Muscle of leg (tissue), 11 donors: ENCODE measurements around the gene LMO1. TPM values are rescaled to one million over a fixed set of nuclear protein-coding genes. Genes with fewer than 3 reads are reported as not detected.

Experiments used
- DNase-seq: peaks from one replicate; pipeline ENCODE4 v3.0.0; 2013
- H3K27ac ChIP-seq: one replicate; pipeline ENCODE4 v1.5.1; 2013; ENCODE audit warnings: mild to moderate bottlenecking, low read length, control low read depth
- H3K27me3 ChIP-seq: one replicate; pipeline ENCODE4 v1.6.1; 2013; ENCODE audit warnings: low read length; ENCODE audit not compliant: control insufficient read depth, insufficient read depth
- H3K36me3 ChIP-seq: one replicate; pipeline ENCODE4 v1.6.1; 2013; ENCODE audit warnings: low read length; ENCODE audit not compliant: control insufficient read depth, insufficient read depth
- H3K4me1 ChIP-seq: one replicate; pipeline ENCODE4 v1.6.1; 2013; ENCODE audit warnings: low read length; ENCODE audit not compliant: control insufficient read depth, insufficient read depth
- H3K4me3 ChIP-seq: one replicate; pipeline ENCODE4 v1.5.1; 2013; ENCODE audit warnings: low read length, control low read depth
- H3K9me3 ChIP-seq: replicated peaks from 2 replicates; pipeline ENCODE4 v1.6.1; 2013; ENCODE audit warnings: low read depth, low read length; ENCODE audit not compliant: control insufficient read depth
- WGBS: methylation state at CpG from one replicate; pipeline ENCODE4 v1.1.5; 2013; ENCODE audit warnings: missing lambda C conversion rate; ENCODE audit not compliant: insufficient coverage; 5-methylcytosine and 5-hydroxymethylcytosine counted together
- polyA plus RNA-seq, 8 donors: library from polyadenylated mRNA; unstranded; fragments of 120-200 nt; gene quantifications; one replicate each; pipeline versions ENCODE4 v1.2.1 to v1.2.3, GENCODE V29; 2013; ENCODE audit warnings: inconsistent platforms in 1 of 8, low replicate concordance in 1 of 8; ENCODE audit not compliant: insufficient read length in 8 of 8, insufficient read depth in 1 of 8
- total RNA-seq: library from RNA; stranded (reverse); fragments of 120-200 nt; gene quantifications from one replicate; pipeline ENCODE4 v1.2.4, GENCODE V29; 2013

The LMO1 gene
- total and polyA plus RNA-seq, 9 donors, result 0.59 to 3.4 (median 2.0) TPM

- no peaks in the 10 kb centered on the region for H3K36me3 ChIP-seq
- no peak for DNase-seq
- H3K27ac ChIP-seq, result no peak overlapping the region
- peaks cover 26% of the 10 kb centered on the region for H3K4me1 ChIP-seq
- H3K4me3 ChIP-seq, result no peak overlapping the region
- 87% methylated on average over 6 of the region's 11 CpGs for WGBS
- H3K9me3 ChIP-seq, result no peaks in the 10 kb centered on the region
- peaks cover 84% of the 10 kb centered on the region for H3K27me3 ChIP-seq
These were observed 2.9 kb upstream of the LMO1 start for GRCh38 chr11:8266246-8267241.

DNA sequence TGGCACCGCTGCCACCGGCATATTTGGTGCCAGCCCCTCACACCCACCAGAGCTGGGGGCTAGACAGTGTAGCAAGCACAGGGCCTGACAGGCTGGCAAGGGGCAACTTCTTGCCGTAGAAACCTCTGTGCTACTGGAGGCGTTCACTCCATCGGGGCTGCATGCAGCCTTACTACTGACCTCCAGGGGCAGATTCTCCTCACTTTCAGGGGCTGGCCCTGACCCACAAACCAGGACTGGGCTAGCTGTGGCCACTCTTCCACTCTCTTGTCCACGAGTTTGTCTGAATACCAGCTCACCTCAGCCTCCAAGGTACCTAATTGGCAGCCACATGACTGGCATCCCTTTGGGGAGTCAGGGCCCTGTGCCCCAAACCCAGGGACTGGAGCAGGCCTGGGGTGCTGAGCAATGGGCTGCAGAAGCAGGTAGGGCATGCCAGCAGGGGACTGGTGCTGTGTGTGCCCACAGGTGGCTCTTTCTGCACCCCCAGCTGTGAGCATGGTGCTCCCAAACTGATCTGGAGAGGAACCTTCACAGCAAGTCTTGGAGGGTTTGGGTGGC is 2.1 kb upstream of the LMO1 start:
- DNase-seq, result no peak

GRCh38 chr11:8263109-8263768 is 439 bp downstream of the LMO1 start:
- H3K4me1 ChIP-seq, result peaks cover 37% of the 10 kb centered on the region
- peaks cover 71% of the 10 kb centered on the region for H3K27me3 ChIP-seq
- no peak overlapping the region for H3K27ac ChIP-seq
- 0% methylated on average over 40 of the region's 53 CpGs for WGBS
- no peaks in the 10 kb centered on the region for H3K9me3 ChIP-seq
- peak overlapping the region; percentile 25 for H3K4me3 ChIP-seq
- no peaks in the 10 kb centered on the region for H3K36me3 ChIP-seq
- DNase-seq, result no peak

More for the DNA sequence above, 2.1 kb upstream of the LMO1 start:
- WGBS, result 35% methylated on average over 5 of the region's 6 CpGs
- Histone ChIP-seq H3K4me1 (peaks cover 26% of the 10 kb centered on the region), H3K36me3 (no peaks in the 10 kb centered on the region), H3K27me3 (peaks cover 87% of the 10 kb centered on the region), H3K9me3 (no peaks in the 10 kb centered on the region), H3K27ac (no peak overlapping the region), H3K4me3 (no peak overlapping the region)

DNA sequence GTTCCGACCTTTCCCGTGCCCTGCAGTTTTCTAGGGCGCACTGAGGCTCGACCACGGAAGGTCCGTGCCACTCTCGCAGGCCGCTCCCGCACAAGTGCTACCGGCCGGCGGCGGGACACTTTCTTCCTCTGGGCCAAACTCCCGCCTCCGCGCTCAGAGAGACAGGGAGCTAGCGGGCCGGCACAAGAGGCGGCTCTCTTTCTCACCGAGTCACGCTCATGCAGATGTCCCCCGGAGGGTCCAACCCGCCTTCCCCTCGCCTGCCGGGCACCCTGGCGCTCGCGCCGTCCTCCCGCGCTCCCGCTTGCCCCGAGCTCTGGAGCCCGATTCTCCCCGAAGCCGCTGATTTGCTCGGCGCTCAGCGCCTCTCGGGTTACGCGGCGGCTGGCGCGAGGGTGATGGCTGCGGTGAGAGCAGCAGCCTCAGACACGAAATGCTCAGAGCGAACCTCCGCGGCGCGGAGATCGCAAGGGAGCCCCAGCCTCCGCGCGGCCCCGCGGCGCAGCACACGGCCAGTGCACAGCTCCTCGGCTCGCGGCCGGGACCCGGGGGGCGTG is 1.0 kb downstream of the LMO1 start:
- Histone ChIP-seq H3K4me3 (peak overlapping the region; percentile 49), H3K27ac (peak overlapping the region; percentile 47), H3K4me1 (peaks cover 41% of the 10 kb centered on the region), H3K27me3 (peaks cover 65% of the 10 kb centered on the region), H3K9me3 (no peaks in the 10 kb centered on the region), H3K36me3 (no peaks in the 10 kb centered on the region)
- WGBS, result under 1% methylated on average over 66 of the region's 66 CpGs
- DNase-seq, result peak; percentile 75

DNA sequence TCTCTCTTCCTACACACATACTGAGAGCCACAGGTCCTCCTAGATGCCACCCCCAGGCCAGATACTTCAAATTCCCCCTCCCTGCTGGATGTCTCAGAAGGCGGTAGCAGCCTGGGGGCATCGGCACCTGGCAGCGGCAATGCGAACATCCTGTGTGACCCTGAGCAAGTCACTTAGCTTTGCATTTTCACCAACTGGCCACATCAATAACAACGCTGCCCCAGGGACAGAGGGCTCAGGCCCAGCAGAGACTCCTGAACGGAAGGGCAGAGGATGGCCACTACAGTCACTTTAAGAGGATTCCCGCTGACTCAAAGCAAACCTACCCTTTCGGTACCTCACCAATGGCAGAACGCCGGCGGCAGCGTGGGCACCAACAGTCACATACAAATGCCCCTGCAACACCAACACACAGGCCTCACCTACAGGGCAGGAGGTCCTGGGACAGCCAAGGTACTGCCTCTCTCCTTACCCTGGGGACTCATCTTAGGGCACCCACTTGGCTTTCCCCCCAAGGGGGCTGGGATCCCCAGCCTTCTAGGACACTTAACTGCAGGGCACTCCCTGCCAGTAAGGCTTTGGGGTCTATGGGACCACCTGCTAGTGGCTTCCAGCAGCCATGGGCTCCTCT is 1.6 kb downstream of the LMO1 start:
- Histone ChIP-seq H3K4me3 (peak overlapping the region; percentile 49), H3K27ac (no peak overlapping the region), H3K4me1 (peaks cover 41% of the 10 kb centered on the region), H3K27me3 (peaks cover 59% of the 10 kb centered on the region), H3K9me3 (no peaks in the 10 kb centered on the region), H3K36me3 (no peaks in the 10 kb centered on the region)
- WGBS, result 74% methylated on average over 12 of the region's 12 CpGs
- no peak for DNase-seq

GRCh38 chr11:8261291-8261690 is 2.4 kb downstream of the LMO1 start:
- no peak overlapping the region for H3K4me3 ChIP-seq
- H3K27me3 ChIP-seq, result peaks cover 52% of the 10 kb centered on the region
- H3K36me3 ChIP-seq, result no peaks in the 10 kb centered on the region
- peaks cover 41% of the 10 kb centered on the region for H3K4me1 ChIP-seq
- H3K9me3 ChIP-seq, result no peaks in the 10 kb centered on the region
- no peak for DNase-seq
- no CpG with 5 or more reads among the region's 2 CpGs for WGBS
- H3K27ac ChIP-seq, result no peak overlapping the region

GRCh38 chr11:8260202-8260966 is 3.3 kb downstream of the LMO1 start:
- Histone ChIP-seq H3K4me3 (no peak overlapping the region), H3K4me1 (peaks cover 41% of the 10 kb centered on the region), H3K36me3 (no peaks in the 10 kb centered on the region), H3K9me3 (no peaks in the 10 kb centered on the region), H3K27me3 (peaks cover 43% of the 10 kb centered on the region), H3K27ac (no peak overlapping the region)
- DNase-seq, result no peak
- WGBS, result 80% methylated on average over 12 of the region's 20 CpGs

DNA sequence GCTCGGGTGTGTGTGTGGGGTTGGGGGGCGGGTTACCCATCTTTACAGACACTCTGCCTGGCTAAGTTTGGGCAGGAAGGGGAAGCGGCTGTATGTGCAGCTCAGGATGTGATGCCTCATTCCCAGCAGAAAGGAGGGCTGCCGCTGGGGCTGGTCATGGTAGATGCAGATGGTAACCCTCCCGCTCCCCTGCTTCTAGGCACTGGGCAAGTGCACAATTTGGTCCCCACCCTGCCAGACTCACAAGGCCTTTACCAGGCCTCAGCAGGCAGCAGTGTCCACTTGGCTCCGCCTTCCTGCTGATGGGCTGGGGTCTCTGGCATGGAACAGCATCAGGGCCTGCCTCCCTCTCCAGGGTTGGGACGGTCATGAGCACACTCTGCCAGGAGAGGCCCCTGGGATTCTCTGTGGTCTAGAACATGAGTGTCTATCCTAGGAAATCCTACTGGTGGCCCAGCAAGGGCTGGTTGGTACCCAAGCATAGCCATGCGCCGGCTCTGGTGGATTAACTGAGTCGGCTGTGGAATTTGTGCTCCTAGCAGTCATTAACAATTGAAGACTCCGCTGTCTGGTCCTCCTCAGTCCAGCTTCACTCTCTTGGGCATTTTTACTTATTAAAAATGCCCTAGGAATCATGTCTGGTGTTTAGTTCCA is 4.2 kb downstream of the LMO1 start:
- no peaks in the 10 kb centered on the region for H3K36me3 ChIP-seq
- no peaks in the 10 kb centered on the region for H3K9me3 ChIP-seq
- 77% methylated on average over 6 of the region's 11 CpGs for WGBS
- DNase-seq, result no peak
- H3K27me3 ChIP-seq, result peaks cover 35% of the 10 kb centered on the region
- no peak overlapping the region for H3K4me3 ChIP-seq
- H3K27ac ChIP-seq, result peak overlapping the region; percentile 15
- H3K4me1 ChIP-seq, result peaks cover 41% of the 10 kb centered on the region

DNA sequence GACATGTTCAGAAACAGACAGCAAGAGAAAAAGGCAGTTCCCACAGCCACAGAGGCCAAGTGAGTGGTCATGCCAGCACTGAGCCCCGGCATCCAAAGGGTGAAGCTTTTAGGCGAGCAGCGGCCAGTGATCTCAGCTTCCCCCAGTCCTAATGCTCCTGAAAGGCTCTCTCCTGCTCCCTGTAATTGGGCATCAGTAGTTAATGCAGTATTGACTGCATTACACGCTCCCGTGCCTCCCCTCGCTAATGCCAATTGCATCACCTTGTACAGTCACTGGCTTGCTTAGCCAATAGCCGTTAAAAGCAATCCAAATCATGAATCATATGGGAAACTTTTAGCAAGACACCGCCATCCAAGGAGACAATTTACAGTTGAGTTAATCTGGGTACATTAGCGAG is 4.9 kb downstream of the LMO1 start:
- Histone ChIP-seq H3K27ac (peak overlapping the region; percentile 15), H3K9me3 (no peaks in the 10 kb centered on the region), H3K4me1 (peaks cover 37% of the 10 kb centered on the region), H3K27me3 (peaks cover 28% of the 10 kb centered on the region), H3K36me3 (no peaks in the 10 kb centered on the region), H3K4me3 (no peak overlapping the region)
- 85% methylated on average over 7 of the region's 9 CpGs for WGBS
- no peak for DNase-seq
